ENCODE measurements around the gene MALT1.
"Not testable (repeated sequence)": the region's sequence is repeated elsewhere in the genome, so short reads cannot be mapped to it uniquely, and the experiment has no call there.

Gene MALT1

GRCh38 chr18:58761970-58762780 is 90.9 kb downstream of the MALT1 start:
- H3K27ac ChIP-seq: no peak overlapping the region

GRCh38 chr18:58762781-58763171 is 91.5 kb downstream of the MALT1 start:
- no peak overlapping the region for H3K27ac ChIP-seq
- no peak overlapping the region for H3K4me3 ChIP-seq

More at GRCh38 chr18:58761970-58762780, 90.9 kb downstream of the MALT1 start:
- H3K4me3 ChIP-seq: no peak overlapping the region

- Histone ChIP-seq H3K27ac (no peak overlapping the region), H3K4me3 (no peak overlapping the region)
Measured at GRCh38 chr18:58766164-58766563, 94.9 kb downstream of the MALT1 start.

GRCh38 chr18:58766946-58767345 is 95.7 kb downstream of the MALT1 start:
- Histone ChIP-seq H3K4me3 (no peak overlapping the region), H3K27ac (no peak overlapping the region)

- H3K4me3 ChIP-seq: peak overlapping the region in 2 of 7 experiments; percentile 10 to 13
Measured at GRCh38 chr18:58768293-58768974, 97.2 kb downstream of the MALT1 start.

GRCh38 chr18:58769321-58769720 is 98.1 kb downstream of the MALT1 start:
- no peak overlapping the region for H3K4me3 ChIP-seq

More at GRCh38 chr18:58768293-58768974, 97.2 kb downstream of the MALT1 start:
- peak overlapping the region in 3 of 21 experiments; percentile 7 to 22 (median 9) for H3K27ac ChIP-seq

GRCh38 chr18:58770601-58771000 is 99.3 kb downstream of the MALT1 start:
- H3K27ac ChIP-seq: no peak overlapping the region
- H3K4me3 ChIP-seq: no peak overlapping the region

More at GRCh38 chr18:58769321-58769720, 98.1 kb downstream of the MALT1 start:
- no peak overlapping the region for H3K27ac ChIP-seq

GRCh38 chr18:58772161-58772560 is 100.9 kb downstream of the MALT1 start:
- Histone ChIP-seq H3K27ac (no peak overlapping the region), H3K4me3 (no peak overlapping the region)

GRCh38 chr18:58776084-58776483 is 104.8 kb downstream of the MALT1 start:
- Histone ChIP-seq H3K27ac (no peak overlapping the region), H3K4me3 (no peak overlapping the region)

- not testable (repeated sequence) for H3K4me3 ChIP-seq, H3K27ac ChIP-seq
Measured at GRCh38 chr18:58776541-58776940, 105.3 kb downstream of the MALT1 start.

GRCh38 chr18:58777471-58777870 is 106.2 kb downstream of the MALT1 start:
- Histone ChIP-seq H3K4me3 (no peak overlapping the region), H3K27ac (no peak overlapping the region)

- Histone ChIP-seq H3K27ac (no peak overlapping the region), H3K4me3 (no peak overlapping the region)
Measured at GRCh38 chr18:58779529-58779928, 108.3 kb downstream of the MALT1 start.

GRCh38 chr18:58780045-58780444 is 108.8 kb downstream of the MALT1 start:
- Histone ChIP-seq H3K4me3 (no peak overlapping the region), H3K27ac (no peak overlapping the region)

- Histone ChIP-seq H3K4me3 (no peak overlapping the region), H3K27ac (peak overlapping the region in 3 of 21 experiments; percentile 29 to 48 (median 39))
Measured at GRCh38 chr18:58781627-58782194, 110.4 kb downstream of the MALT1 start.

GRCh38 chr18:58784601-58785137 is 113.4 kb downstream of the MALT1 start:
- peak overlapping the region in 20 of 21 experiments; percentile 3 to 94 (median 74) for H3K27ac ChIP-seq
- H3K4me3 ChIP-seq: no peak overlapping the region

GRCh38 chr18:58785171-58785805 is 114.0 kb downstream of the MALT1 start:
- Histone ChIP-seq H3K27ac (peak overlapping the region in 20 of 21 experiments; percentile 3 to 94 (median 74)), H3K4me3 (no peak overlapping the region)

- Histone ChIP-seq H3K27ac (peak overlapping the region in 18 of 21 experiments; percentile 13 to 94 (median 74)), H3K4me3 (no peak overlapping the region)
Measured at GRCh38 chr18:58785870-58786269, 114.6 kb downstream of the MALT1 start.

GRCh38 chr18:58787536-58788149 is 116.4 kb downstream of the MALT1 start:
- H3K27ac ChIP-seq: peak overlapping the region in 3 of 21 experiments; percentile 28 to 82 (median 31)
- no peak overlapping the region for H3K4me3 ChIP-seq

GRCh38 chr18:58788470-58788869 is 117.2 kb downstream of the MALT1 start:
- H3K27ac ChIP-seq: peak overlapping the region in 13 of 21 experiments; percentile 1 to 82 (median 50)
- no peak overlapping the region for H3K4me3 ChIP-seq
